HepG2 (cell line): Measurements from ENCODE around the gene STK11. TPM values are rescaled to one million over a fixed set of nuclear protein-coding genes. Genes with fewer than 3 reads are reported as not detected.

Source experiments
- BHLHE40 ChIP-seq: IDR thresholded peaks from 2 replicates; pipeline ENCODE4 v1.6.1; 2011; ENCODE audit warnings: low read length, improper control_type of control experiment
- GABPB1 ChIP-seq: IDR thresholded peaks from 2 replicates; pipeline ENCODE4 v1.6.1; 2016; ENCODE audit warnings: mild to moderate bottlenecking, missing genetic modification reagents, moderate library complexity, missing compliant biosample characterization
- HNRNPLL ChIP-seq: fragments of 200-400 bp; formaldehyde crosslinking; IDR thresholded peaks from 2 replicates; pipeline ENCODE4 v1.6.1; 2017; ENCODE audit warnings: mild to moderate bottlenecking, low read depth, low read length; ENCODE audit not compliant: poor library complexity, severe bottlenecking
- HOXA3 ChIP-seq: sonication (generic); formaldehyde crosslinking; IDR thresholded peaks from 2 replicates; pipeline ENCODE4 v1.5.0; 2020; ENCODE audit warnings: missing genetic modification reagents
- PATZ1 ChIP-seq: sonication (generic); formaldehyde crosslinking; IDR thresholded peaks from 2 replicates; pipeline ENCODE4 v1.4.0; 2020; ENCODE audit warnings: missing genetic modification reagents
- SAP130 ChIP-seq: IDR thresholded peaks from 2 replicates; pipeline ENCODE4 v1.6.1; 2016; ENCODE audit warnings: low read depth
- TEAD3 ChIP-seq: optimal IDR thresholded peaks from 2 replicates; pipeline ENCODE3; 2016; ENCODE audit warnings: borderline replicate concordance
- TFAP4 ChIP-seq: sonication (generic); IDR thresholded peaks from 2 replicates; pipeline ENCODE4 v1.6.1; 2016; ENCODE audit warnings: low read depth, borderline replicate concordance
- TFDP1 ChIP-seq: IDR thresholded peaks from 2 replicates; pipeline ENCODE4 v1.6.1; 2016; ENCODE audit warnings: missing compliant biosample characterization, missing genetic modification reagents, borderline replicate concordance
- THAP11 ChIP-seq: IDR thresholded peaks from 2 replicates; pipeline ENCODE4 v1.6.1; 2016; ENCODE audit warnings: missing biosample characterization, missing genetic modification reagents
- ZBTB33 ChIP-seq: sonication (generic); formaldehyde crosslinking; IDR thresholded peaks from 2 replicates; pipeline ENCODE4 v1.4.0; 2020; ENCODE audit warnings: missing genetic modification reagents
- ZGPAT ChIP-seq: IDR thresholded peaks from 2 replicates; pipeline ENCODE4 v1.6.1; 2016; ENCODE audit warnings: mild to moderate bottlenecking
- ZIK1 ChIP-seq: sonication (generic); formaldehyde crosslinking; IDR thresholded peaks from 2 replicates; pipeline ENCODE4 v1.5.0; 2020; ENCODE audit warnings: mild to moderate bottlenecking, low read depth, missing genetic modification reagents, borderline replicate concordance
- ZNF761 ChIP-seq: sonication (generic); formaldehyde crosslinking; conservative IDR thresholded peaks from 2 replicates; pipeline ENCODE4 v1.4.0; 2020; ENCODE audit warnings: mild to moderate bottlenecking, missing genetic modification reagents
- ZNF800 ChIP-seq: sonication (generic); formaldehyde crosslinking; IDR thresholded peaks from 2 replicates; pipeline ENCODE4 v1.4.0; 2020; ENCODE audit warnings: missing genetic modification reagents
- polyA plus RNA-seq, 8 experiments: library from polyadenylated mRNA; depleted of rRNA in 3 of 8; stranded (reverse) in 7 of 8; unstranded in 1 of 8; fragments of >200 nt; fragmentation: Illumina TruSeq in 4 of 8; extraction: Trizol in 4 of 8; gene quantifications; 2 replicates each; pipeline versions ENCODE4 v1.2.1 to v1.2.3, GENCODE V29; 2011 to 2016; ENCODE audit warnings: low read depth in 4 of 8, missing spikeins in 1 of 8, mixed read lengths in 1 of 8; ENCODE audit not compliant: insufficient read depth in 1 of 8
- total RNA-seq, 5 experiments: library from RNA; depleted of rRNA; stranded (reverse); fragments of >200 nt; fragmentation: Illumina TruSeq; extraction: Trizol; gene quantifications; 2 replicates each; pipeline ENCODE4 v1.2.3, GENCODE V29; 2016; ENCODE audit warnings: low read depth in 1 of 5

STK11 gene
- total and polyA plus RNA-seq, 2 of the 13 experiments (the other 11 are each of a cell fraction or from before 2014, with no cell fraction given) = 27.5 to 43.6 TPM

- TF ChIP-seq ZIK1 (CRISPR knock-in tag) (no peak), GABPB1 (CRISPR knock-in tag) (peak; percentile 21; the same call in 1 of the 2 replicates), SAP130 (CRISPR knock-in tag) (peak; percentile 10; the same call in 1 of the 2 replicates), TFAP4 (no peak), BHLHE40 (peak; percentile 60; the same call in 1 of the 2 replicates), THAP11 (0 out of 2 replicates have a peak, but pooled peaks have one; percentile 11), ZNF761 (CRISPR knock-in tag) (no peak), TFDP1 (CRISPR knock-in tag) (no peak), TEAD3 (CRISPR knock-in tag) (peak; percentile 3), HOXA3 (CRISPR knock-in tag) (0 out of 2 replicates have a peak, but pooled peaks have one; percentile 8), HNRNPLL (peak; percentile 64), ZNF800 (CRISPR knock-in tag) (0 out of 2 replicates have a peak, but pooled peaks have one; percentile 37), ZBTB33 (CRISPR knock-in tag) (0 out of 2 replicates have a peak, but pooled peaks have one; percentile 1), PATZ1 (CRISPR knock-in tag) (peak; percentile 63; the same call in 1 of the 2 replicates), ZGPAT (CRISPR knock-in tag) (0 out of 2 replicates have a peak, but pooled peaks have one; percentile 18)
These were observed 32.3 kb downstream of the STK11 start, which contains the start of gene CBARP (continued) for GRCh38 chr19:1237754-1238368.
